Lower lobe of right lung (tissue), 2 donors: Measurements from ENCODE around the gene XPR1. TPM values are rescaled to one million over a fixed set of nuclear protein-coding genes. Genes with fewer than 3 reads are reported as not detected.

Experiments
- ATAC-seq, 2 donors: fragments of 200-7000 bp; cut with Tn5 transposase; one replicate each; pipeline ENCODE4 v1.9.1; 2020 to 2022; ENCODE audit warnings: mild to moderate bottlenecking in 2 of 2, moderate library complexity in 2 of 2
- DNase-seq: peaks from one replicate; pipeline ENCODE4 v3.0.0-alpha.2; 2020
- H3K27ac ChIP-seq: fragments of 200-600 bp; one replicate; pipeline ENCODE4 v1.8.0; 2022
- H3K27me3 ChIP-seq: fragments of 200-600 bp; one replicate; pipeline ENCODE4 v1.8.0; 2022; ENCODE audit warnings: low read depth
- H3K36me3 ChIP-seq: fragments of 200-600 bp; one replicate; pipeline ENCODE4 v1.8.0; 2022; ENCODE audit warnings: mild to moderate bottlenecking
- H3K4me1 ChIP-seq: fragments of 200-600 bp; one replicate; pipeline ENCODE4 v1.8.0; 2022
- H3K4me3 ChIP-seq: fragments of 200-600 bp; one replicate; pipeline ENCODE4 v1.8.0; 2022; ENCODE audit warnings: mild to moderate bottlenecking
- H3K9me3 ChIP-seq: fragments of 200-600 bp; one replicate; pipeline ENCODE4 v1.8.0; 2022
- intact Hi-C: fragments of 100-400 bp; cut with DNase I; formaldehyde crosslinking; loops from one replicate; pipeline ENCODE4 v1.11.0; 2022
- total RNA-seq: library from RNA; stranded (reverse); fragmentation: NEBNext Ultra II Directional; extraction: Animal tissue kit (Norgen Biotek cat#: 25700); gene quantifications from one replicate; pipeline ENCODE4 v1.2.1, GENCODE V29; 2021
- TF ChIP-seq, protein P1 (sequence below): fragments of 200-600 bp; IDR thresholded peaks from one replicate; pipeline ENCODE4 v1.8.0; 2022; ENCODE audit warnings: antibody characterized with exemption, mild to moderate bottlenecking
- donor health status: DM: no; HTN: yes; CAD: no; lungs with severe emphysema.

The XPR1 gene
- total RNA-seq, 1 donor from 2014 or later: 21.1 TPM

DNA sequence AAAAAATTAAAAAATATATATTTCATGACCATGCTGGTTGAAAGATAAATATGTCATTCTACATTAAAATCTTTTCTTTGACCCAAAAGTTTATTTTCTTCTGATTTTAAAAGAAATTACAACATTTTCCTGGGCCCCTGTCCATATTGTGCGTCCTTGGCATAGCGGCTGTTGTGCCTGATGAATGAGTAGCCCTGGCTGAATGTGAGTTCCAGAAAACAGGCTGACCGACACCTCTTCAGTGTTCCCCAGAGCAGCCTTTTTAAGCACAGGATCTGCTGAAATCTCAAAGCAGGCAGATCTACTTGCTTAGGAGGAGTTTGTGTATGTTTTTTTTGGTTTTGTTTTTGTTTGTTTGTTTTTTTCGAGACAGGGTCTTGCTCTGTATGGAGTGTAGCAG, 300.6 kb downstream of the XPR1 start:
- no peak for DNase-seq
- intact Hi-C loops: no loop called here
- H3K27ac ChIP-seq: no peak overlapping the region
- H3K36me3 ChIP-seq: peaks cover 25% of the 10 kb centered on the region
- H3K4me1 ChIP-seq: peaks cover 7% of the 10 kb centered on the region
- H3K9me3 ChIP-seq: no peaks in the 10 kb centered on the region
- H3K4me3 ChIP-seq: no peak overlapping the region
- H3K27me3 ChIP-seq: no peaks in the 10 kb centered on the region
- TF ChIP-seq, protein P1, sequence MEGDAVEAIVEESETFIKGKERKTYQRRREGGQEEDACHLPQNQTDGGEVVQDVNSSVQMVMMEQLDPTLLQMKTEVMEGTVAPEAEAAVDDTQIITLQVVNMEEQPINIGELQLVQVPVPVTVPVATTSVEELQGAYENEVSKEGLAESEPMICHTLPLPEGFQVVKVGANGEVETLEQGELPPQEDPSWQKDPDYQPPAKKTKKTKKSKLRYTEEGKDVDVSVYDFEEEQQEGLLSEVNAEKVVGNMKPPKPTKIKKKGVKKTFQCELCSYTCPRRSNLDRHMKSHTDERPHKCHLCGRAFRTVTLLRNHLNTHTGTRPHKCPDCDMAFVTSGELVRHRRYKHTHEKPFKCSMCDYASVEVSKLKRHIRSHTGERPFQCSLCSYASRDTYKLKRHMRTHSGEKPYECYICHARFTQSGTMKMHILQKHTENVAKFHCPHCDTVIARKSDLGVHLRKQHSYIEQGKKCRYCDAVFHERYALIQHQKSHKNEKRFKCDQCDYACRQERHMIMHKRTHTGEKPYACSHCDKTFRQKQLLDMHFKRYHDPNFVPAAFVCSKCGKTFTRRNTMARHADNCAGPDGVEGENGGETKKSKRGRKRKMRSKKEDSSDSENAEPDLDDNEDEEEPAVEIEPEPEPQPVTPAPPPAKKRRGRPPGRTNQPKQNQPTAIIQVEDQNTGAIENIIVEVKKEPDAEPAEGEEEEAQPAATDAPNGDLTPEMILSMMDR: no peak
- no peak for ATAC-seq

DNA sequence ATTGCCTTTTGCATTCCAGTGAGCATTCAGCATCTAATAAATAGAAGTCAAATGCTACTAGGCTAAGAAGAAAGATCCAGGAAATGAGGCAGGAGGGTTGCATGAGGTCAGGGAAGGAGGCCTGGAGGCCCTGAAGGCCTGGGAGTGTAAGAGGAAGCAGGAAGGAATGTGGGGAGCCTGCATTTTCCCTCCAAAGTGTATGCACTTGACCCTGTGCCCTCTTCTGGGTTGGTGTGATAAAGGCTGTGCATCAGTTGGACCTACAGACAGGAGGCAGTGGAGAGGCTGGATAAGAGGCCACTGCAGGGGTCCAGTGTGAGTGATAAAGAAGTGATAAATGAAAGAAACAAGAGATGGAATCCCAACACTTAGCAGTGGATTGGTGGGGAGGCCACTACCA, 301.3 kb downstream of the XPR1 start:
- TF ChIP-seq, protein P1: no peak
- Histone ChIP-seq H3K27me3 (no peaks in the 10 kb centered on the region), H3K27ac (no peak overlapping the region), H3K4me3 (no peak overlapping the region), H3K9me3 (no peaks in the 10 kb centered on the region), H3K4me1 (peaks cover 3% of the 10 kb centered on the region), H3K36me3 (peaks cover 25% of the 10 kb centered on the region)
- no peak for ATAC-seq
- DNase-seq: no peak
- intact Hi-C loops: no loop called here

DNA sequence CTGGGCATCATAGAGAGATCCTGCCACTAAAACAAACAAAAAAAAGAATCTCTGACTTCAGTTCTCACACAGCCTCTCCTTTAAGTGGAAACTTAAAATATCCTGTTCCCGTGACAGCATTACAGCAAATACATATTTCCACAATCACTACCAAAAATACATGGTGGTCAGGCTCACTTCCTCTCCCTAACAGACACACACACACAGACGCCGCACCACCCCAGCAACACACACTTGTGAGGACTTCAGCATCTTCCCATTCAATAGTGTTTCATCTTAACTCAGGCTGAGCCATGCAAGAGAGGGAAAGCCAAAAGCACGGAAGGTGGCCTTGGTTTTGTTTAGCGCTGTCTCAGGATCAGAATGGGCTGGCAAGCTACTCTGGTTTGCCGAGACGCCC, 302.7 kb downstream of the XPR1 start:
- DNase-seq (no peak), ATAC-seq (no peak)
- H3K9me3 ChIP-seq: no peaks in the 10 kb centered on the region
- H3K4me1 ChIP-seq: no peaks in the 10 kb centered on the region
- no peaks in the 10 kb centered on the region for H3K27me3 ChIP-seq
- H3K36me3 ChIP-seq: peaks cover 25% of the 10 kb centered on the region
- H3K27ac ChIP-seq: no peak overlapping the region
- TF ChIP-seq, protein P1: no peak
- intact Hi-C loops: no loop called here
- no peak overlapping the region for H3K4me3 ChIP-seq

DNA sequence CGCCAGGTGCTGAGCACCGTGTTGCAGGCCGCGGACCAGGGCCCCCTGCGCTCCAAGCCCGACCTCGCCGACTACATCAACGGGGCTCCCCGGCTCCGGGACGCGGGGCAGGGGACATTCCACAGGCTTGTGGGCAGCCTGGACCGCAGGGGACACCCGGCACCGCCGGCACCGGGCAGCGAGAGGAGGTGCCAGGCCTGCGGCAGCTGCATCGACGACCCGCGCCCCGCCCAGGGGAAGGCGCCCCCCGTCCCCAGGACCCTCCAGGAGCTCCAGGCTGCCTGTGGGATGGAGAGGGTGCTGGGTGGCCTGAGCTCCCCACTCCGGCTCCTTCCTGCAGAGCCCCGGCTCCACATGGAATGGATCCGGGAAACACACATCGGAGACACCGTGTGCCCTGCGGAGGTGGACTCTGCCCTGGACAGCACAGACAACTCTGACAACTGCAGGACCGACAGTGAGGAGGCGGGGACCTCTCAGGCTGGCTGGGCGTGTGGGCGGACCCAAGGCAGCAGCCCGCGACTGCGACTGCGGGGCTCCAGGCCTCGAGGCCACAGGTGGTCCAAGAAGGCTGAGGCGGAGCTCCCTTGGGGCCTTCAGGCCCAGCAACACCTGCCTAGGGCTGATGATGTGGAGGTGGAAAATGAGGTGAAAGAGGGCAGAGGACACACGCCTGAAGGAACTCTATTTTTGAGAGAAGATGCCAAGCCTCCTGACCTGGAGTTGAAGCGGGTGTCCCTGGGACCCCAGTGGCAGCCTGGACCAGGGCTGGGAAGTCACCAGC, 303.7 kb downstream of the XPR1 start:
- H3K36me3 ChIP-seq: peaks cover 25% of the 10 kb centered on the region
- no peak for ATAC-seq

DNA sequence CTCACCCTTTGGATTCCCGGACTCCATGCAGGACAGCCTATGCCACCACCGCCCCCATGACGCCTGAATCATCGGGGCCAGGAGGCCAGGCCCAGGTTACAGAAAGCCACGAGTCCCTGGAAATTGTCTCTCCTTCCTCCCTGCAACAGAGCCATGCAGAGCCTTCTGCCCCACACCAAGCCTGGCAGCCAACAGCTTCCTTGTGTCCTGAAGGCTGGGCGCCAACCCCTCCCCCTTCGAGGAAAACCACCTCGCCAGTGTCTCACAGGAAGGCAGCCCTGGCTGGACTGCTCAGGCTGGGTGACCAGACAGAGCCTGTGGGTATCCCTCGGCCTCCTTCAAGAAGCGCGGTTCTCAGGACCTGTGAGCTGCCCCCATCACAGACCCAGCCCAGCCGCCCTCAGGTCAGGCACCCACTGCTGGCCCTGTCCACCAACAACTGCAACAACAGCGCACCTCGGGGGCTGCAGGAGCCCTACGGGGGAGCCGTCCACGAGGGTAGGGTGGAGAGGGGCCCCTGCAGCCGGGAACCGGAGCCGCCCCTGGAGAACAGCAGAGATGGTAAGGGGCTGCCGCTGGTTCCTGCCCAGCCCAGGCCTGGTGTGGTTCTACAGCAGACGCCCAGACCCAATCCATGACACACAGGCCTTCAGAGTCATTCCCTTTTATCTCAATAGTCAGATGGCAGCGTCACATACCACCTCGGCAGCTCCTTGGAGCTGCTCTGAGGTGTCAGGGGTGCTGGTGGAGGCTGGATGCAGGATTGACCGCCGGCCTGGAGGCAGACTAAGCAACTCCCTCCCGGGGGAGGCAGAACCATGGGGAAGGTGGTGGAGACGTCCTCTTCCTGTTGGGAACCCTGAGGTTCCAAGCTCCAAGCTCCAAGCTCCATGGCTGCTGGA, 304.5 kb downstream of the XPR1 start:
- peaks cover 29% of the 10 kb centered on the region for H3K36me3 ChIP-seq

More for the DNA sequence above, 303.7 kb downstream of the XPR1 start:
- no peak overlapping the region for H3K27ac ChIP-seq
- DNase-seq: no peak
- H3K9me3 ChIP-seq: no peaks in the 10 kb centered on the region
- H3K27me3 ChIP-seq: no peaks in the 10 kb centered on the region
- H3K4me1 ChIP-seq: no peaks in the 10 kb centered on the region
- H3K4me3 ChIP-seq: no peak overlapping the region
- intact Hi-C loops: no loop called here
- TF ChIP-seq, protein P1: no peak

More for the DNA sequence above, 304.5 kb downstream of the XPR1 start:
- Histone ChIP-seq H3K4me1 (no peaks in the 10 kb centered on the region), H3K27me3 (no peaks in the 10 kb centered on the region), H3K4me3 (no peak overlapping the region), H3K27ac (no peak overlapping the region), H3K9me3 (no peaks in the 10 kb centered on the region)
- ATAC-seq: no peak
- DNase-seq: no peak
- intact Hi-C loops: no loop called here
- TF ChIP-seq, protein P1: no peak
